Fibroblast of skin of right quadriceps (primary cell): ENCODE data around the gene FGF8.

ENCODE experiments used
- DNase-seq: peaks from one replicate; pipeline ENCODE4 v3.0.0-alpha.2; 2013

The FGF8 gene

DNA sequence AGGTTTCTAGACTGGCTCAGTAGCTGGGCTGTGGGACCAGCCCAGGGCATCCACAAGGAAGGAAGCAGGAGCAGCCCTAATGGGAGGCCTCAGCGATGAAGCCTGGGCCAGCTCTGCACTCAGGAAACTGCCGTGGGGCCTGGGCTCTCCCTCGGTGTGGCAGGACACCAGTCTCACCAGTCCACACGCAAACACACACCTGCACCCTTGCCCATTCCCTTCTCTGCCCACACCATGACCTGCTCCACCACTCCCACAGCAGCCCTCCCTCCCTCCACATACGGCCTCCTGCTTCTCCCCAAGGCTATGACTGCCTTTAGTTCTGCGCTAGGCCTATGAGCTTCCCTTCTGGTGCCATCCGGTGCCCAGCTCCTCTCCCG, 7.1 kb downstream of the FGF8 start:
- DNase-seq = no peak

DNA sequence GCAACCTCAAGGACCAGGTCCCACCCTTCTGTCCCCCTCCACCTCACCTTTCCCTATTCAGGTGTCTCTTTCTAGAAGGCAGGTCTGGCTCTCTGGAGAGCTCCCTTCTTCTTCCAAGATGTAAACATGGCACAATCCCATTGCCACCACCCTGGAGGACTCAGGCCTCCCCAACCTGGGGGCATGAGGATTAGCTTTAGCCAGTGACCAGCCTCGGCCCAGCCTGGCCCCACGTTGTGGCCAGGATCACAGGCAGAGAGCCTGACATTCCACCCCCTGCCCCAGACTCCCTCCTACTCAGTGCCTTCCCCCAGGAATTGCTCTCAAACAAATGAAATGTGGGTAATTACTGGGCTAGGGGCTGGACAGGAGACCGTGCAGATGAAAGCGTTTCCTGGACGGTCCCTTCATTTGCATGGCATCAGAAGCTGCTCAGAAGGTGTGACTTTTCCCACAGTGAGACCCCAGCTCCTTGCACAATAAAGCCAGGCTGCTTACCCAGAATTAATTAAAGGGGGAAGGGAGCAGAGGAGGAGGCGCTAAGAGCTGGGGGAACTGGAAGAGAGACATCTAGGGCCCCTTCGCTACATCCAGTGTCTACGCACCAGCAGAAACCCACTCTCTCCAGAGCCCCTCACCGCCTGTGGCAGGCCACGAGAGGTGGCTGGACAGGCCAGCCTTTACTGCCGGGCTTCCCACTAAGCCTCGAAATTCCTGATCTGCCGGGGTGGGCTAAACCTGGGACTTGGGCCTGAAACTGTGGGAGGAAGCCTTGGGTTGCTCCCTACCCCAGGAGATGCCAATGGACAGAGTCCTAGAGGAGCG, 7.7 kb downstream of the FGF8 start:
- no peak for DNase-seq

DNA sequence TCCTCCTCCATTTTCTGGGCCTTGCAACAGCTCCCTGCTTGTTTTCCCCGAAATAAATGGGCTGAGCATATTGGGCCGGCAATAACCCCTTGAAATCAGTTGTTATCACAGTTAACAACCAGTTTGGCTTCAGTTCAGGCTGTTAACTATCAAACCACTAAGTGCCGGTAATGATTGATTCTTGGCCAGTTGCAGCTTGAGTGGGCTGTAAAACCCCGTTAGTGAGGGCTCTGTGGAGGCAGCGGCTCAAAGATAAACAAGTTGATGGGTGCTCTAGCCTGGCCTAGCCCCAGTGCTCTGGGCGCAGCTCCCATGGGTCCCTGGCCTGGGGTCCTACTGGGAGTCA, 8.3 kb downstream of the FGF8 start:
- no peak for DNase-seq

DNA sequence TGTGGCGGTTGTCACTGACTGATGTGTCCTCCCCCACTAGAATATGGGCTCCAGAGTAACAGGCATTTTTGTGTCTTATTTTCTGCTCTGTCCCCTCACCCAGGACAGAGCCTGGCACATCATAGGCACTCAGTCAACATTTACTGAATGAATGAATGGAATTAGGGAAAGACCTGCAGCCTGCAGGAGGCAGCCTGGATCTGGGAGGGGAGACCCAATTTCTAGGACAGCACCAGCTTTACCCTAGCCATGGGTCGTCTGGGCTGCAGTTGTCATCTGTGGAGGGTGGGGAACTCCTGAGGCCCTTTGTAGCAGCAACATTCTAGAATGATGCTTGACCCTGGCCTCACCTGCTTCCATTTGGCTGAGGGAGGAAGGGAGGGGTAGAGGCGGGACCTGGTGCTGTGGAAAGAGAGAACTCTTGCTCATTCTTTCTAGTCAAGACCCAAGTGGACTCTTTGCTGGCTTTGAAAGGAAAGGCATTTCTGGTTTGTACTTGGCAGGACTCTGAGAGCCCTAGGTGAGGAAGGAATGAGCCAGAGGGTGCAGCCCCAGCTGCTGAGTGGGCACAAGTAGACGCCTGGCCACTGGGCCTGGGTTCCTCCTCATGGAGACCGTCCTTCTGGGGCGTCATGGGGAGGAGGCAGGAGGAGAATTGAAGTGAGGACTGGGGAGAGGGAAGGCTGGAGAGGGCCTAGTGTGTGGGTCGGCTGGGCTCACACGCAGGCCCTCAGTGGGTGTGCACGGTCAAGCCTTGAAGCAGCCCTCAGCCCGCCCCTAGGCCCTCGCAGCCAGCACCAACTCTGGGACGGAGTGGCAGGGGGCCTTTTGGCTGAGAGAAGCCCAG, 8.9 kb downstream of the FGF8 start:
- DNase-seq = no peak

DNA sequence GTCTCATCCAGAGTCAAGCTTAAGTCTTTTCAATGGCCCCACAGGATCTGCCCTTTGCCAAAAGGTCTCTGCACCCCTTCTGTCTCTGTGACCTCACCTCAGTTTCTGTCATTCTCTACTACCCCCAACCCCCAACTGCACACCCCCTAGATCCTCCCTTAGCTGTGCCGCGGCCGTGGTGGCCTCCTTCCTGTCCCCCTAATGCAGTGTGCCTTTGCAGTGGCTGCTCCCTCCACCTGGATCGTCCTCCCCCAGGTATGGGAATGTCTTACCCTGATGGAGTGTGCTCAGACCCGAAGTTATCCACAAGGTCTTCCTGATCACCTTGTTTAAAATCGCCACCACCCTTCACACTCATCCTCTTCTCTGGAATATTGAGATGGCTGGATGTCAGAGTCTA, 9.6 kb downstream of the FGF8 start:
- no peak for DNase-seq

DNA sequence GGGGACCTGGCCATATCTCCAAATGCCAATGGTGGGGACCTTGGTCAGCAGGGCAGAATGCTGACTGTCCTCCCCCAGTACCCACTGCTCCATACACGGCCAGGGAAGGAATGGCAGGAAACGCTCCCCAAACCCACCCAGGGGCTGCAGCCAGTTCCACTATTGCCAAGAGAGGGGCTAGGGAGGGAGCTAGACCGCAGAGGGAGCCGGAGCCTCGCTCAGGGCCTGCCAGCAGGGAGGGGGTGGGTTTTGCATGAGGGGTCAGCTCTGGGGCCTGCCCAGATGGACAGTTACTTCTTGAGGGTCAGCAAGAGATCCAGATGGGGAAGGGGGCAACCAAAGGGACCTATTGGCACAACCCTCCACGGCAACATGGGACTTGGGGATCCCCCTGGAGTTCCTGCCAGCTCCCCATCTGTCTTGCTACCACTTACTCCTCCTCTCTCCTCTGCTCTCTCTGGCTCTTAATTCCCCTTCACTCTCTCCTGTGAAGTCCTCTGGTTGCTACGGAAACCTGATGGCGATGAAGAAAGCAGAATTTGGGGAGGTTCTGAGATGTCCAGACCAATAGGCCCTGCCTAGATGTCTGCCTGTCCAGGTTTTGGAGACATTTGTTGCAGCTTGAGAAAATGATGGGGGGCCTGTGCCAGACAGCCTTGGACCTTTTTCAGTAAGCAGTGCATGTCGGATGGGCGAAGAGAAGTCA, 12.6 kb downstream of the FGF8 start:
- no peak for DNase-seq

DNA sequence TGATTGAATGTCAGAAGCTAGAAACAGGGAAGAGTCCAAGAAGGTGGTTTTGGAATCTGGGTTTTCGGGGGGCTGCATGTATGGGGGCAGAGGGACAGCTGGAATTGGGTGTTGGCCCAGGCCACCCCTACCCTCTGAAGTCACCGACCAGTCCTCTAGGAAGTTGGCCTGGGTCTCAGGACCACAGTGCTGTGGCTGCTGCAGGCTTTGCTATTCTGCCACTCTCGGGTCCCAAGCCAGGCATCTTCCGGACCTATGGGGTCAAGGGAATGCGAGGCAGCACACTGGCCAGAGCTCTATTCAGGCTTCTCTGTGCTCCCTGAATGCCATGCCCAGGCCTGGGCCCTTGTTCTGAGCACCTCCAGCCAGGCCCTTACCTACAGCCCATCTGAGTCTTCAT, 13.2 kb downstream of the FGF8 start:
- no peak for DNase-seq

DNA sequence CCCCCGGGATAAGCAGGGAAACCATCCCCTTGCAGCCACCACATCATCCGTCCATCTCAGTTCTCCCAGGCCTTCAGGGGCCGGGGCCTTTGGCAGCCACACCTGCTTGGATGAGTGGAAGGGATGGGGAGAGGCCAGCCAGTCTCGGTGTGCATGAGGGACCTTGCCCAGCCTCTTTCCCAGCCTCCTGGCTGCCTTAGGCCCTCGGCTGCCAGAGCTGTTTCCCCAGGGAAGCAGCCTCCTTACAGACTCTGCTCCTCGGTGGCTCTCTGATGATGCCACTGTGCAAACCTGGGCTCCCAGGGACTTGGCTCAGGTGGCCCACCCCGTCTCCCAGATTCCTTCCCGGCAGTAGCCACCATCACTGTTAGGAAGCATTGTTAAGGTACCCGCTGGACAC, 14.7 kb downstream of the FGF8 start:
- DNase-seq = no peak

DNA sequence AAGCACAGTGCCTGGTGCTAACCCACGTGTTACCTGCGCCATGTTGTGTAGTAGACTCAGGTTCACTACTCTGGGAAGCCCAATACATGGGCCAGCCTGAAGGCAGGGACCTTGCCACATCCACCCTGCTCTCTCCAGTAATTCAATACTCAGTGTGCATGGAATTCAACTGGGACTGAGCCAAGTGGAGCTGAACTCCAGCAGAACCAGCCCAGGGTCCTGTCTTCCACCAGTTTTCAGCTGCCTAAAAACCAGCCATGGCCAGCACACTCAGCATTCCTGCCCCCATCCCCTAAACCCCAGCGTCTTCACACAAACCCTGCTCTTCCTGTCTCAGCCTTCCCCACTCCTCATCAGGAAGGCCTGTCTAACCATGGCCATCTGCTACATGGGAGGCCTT, 15.4 kb downstream of the FGF8 start:
- DNase-seq = no peak

DNA sequence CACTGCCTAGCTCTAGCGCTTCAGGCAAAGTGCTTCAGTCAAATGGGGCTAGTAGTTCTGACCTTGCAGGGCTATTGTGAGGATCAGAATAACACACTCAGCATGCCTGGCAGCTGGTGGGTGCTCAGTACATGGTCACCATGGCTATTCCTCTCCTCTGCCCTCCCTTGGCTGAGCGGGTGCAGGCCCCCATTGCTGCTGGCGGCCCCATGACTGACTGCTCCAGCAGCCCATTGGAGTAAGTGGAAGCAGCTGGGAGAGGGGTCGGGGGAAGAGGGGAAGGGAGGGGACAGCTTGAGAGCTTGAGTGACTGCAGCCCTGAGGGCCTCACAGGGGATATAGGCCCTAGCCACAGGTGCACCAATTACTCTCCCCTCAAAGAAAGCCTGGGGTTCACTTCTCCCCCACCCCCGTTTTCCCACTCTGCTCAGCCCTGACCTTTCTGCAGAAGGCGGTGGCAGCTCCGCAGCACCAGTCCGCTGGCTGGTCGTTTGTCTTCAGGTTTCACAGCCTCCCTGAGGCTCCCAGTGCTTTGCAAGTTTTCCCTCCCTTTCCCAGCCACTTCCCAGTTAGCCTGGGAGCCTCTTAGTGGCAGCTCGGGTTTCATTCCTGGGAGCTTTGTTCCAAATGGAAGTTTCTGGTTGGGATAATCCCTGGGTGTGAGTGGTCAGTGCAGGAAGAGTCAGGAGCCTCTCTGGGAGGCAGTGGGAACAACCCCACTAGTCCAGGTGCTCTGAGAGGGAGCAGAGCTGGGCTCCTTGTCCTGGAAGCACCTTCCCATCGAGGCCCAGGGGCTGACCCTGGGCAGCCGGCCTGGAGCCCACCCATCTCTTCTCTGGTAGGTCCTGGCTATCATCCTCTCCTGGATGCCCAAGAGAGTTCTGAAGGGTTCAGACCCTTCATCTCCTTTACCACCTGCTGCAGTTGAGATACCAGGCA, 16.3 kb downstream of the FGF8 start:
- no peak for DNase-seq

DNA sequence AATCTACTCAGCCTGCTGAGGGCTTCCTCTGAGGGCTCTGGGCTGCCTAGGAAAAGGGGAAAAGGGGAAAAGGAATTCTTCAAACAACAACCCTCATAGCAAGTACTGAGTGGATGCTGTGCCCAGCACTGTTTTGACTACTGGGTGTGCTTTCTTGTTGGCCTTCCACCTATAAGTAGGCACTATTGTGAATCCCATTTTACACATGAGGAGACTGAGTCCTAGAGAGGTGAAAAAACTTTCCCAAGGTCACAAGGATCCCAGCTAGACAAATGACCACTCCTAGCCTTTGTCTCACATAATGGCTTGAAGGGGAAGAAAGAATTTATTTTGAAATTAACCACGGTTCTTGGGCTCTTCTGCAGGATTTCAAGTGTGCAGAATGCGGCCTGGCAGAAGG, 17.1 kb downstream of the FGF8 start:
- DNase-seq = no peak

DNA sequence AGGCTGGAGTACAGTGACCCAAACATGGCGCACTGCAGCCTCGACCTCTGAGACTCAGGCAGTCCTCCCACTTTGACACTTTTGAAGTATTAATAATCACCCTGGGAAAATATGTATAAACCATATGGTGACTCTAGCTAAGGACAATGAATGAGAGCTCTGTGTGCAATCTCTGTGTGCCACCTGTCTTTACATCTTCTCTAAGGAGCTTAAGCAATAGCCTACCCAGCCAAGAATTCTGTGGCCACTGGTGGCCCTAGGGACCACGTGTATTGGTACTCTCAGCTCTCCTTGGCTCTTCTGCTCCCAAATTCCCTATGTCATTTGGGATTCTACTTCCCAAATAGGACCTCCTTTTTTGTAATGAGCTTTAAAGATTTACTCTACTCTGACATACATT, 23.7 kb downstream of the FGF8 start:
- DNase-seq = no peak

DNA sequence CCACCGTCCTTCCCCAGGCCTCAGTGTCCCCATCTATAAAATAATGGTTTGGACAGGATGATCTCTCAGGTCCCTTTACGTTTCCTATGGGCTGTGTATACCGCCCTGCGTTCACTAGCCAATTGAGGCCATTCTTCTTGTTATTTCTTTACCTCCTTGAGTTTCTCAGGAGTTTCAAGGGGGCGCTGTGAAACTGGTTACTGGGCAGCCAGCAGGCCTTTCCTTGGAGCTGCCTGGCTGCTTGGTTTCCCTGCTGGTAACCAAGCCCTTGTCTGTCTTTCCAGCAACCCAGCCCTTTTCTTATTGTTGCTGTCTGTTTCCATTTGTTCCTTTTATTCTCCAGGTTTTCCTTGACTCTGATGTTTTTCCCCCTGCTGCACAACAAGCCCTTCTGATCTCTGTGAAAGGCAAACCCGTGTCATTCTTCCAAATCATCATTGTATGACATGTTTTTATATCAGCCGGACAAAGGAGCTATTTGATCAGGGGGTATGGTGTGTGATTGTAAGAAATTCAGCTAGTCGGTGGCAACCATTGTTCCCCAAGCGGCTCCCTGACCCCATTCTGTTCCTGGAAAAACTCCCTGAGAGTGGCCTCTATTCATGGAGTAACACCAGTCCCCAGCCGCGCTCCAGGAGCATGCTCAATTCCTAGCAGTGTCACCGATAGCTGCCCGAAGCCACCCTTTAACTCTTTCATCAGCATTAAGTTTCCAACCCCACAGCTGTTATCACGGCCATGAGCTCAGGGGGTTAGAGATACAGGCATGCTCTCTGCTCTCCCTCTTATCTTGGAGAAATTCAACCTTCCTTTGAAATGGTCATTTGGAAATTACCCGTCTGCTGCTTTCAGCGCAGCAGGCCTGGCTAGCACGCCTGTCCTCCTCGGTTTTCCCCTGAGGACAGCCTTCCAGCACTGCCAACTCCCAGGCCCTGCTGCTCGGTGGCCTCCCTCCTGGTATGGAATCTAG, 26.6 kb downstream of the FGF8 start:
- no peak for DNase-seq

DNA sequence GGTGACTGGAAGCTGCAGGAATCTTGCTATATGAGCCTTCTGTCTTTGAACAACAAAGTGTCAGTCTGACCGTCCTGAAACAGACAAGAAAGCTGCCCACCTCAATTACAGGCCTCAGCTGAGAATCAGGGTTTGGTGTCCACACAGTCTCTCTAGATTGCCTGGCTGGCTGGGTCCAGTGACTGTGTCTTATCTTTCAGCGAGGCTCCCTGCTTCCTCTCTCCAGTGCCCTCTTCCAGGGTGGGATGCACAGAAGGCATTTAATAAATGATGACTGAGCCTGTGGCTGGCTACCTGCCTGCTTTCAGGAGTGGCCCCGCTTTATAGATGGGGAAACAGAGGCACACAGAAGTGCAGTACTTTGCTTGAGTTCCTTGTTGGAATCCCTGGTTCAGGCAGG, 27.4 kb downstream of the FGF8 start:
- no peak for DNase-seq

DNA sequence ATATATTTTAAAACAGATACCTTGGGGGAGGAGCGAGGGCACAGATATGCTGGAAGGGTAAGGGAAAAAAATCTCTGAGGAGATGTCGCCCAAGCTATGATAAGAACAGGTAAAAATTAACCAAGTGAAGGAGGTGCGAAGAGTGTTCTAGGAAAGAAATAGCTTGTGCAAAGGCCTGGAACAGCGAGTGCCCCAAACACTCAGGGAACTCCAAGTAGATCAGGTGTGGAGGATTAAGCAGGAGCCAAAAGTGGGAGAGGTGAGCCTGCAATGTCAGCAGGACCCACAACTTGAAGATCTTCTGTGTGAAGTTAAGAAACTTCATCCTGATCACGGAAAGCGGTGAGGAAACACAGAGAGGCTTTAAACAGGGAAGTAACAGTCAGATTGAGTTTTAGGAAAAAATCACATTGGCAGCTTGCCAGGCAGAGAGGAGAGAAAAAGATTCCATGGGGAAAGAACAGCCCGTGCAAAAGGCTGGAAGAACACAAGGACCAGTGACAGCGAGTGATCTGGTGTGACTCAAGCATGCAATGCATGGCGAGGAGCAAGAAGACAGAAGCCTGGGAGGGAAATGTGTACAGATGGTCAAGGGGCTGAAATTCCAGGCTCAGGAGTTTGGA, 30.7 kb downstream of the FGF8 start:
- DNase-seq = no peak

DNA sequence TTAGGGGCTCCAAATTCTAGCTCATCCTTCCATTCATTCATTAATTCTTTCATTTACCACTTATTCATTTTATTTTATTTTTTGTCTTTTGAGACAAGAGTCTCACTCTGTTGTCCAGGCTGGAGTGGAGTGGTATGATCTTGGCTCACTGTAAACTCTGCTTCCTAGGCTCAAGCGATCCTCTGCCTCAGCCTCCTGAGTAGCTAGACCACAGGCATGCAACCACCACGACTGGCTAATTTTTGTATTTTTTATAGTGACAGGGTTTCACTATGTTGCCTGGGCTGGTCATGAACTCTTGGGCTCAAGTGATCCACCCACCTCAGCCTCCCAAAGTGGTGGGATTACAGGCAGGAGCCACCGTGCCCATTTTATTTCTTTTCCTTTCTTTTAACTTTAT, 31.6 kb downstream of the FGF8 start:
- no peak for DNase-seq

DNA sequence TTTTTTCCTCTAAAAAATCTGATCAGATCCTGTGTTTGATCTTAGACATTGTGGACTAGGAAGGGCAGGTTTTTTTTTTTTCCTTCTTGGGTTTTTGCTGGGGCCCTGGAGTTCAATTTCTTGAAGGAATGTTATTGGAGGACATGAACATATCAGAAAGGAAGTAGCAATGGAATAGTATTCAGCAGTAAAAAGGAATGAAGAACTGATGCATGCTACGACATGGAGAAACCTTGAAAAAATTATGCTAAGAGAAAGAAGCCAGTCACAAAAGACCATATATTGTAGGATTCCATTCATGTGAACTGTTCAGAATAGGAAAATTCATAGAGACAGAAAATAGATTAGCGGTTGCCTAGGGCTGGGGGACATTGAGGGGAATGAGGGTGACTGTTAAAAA, 34.0 kb downstream of the FGF8 start:
- DNase-seq = no peak

DNA sequence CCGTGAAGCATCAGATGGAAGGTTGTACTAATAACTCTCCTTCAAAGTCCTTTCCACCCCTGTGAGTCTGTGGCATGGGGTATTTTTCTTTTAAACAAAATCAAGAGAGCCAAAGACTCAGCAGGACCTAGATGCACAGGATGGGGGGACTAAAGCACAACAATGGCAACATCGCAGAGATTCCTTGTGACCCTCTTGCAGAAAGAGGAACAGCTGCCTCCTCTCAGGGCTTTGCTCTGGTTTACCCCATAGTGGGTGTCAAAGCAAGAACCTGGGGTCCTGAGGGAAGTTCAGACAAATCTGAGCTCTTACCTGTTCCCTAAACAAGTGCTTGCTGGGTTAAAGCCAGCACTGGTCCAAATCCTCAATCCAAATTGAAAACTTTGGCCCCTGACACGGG, 39.2 kb downstream of the FGF8 start:
- DNase-seq = no peak

DNA sequence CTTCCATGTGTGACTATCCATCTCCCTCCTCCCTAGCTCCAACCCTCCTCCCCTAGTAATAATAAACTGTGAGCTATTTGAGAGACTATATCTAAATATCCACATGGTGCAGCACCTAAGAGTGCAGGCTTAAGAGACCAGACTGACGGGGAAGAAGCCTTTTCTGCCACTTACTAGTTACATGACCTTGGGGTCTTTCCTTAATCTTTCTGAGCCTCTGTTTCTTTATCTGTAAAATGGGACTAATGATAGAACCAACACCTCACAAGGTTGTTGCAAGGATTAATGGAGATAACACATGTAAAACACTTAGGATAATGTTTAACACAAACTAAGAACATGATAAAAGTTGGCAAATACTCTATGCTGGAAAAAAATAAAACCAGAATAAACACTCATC, 43.8 kb downstream of the FGF8 start:
- DNase-seq = no peak

DNA sequence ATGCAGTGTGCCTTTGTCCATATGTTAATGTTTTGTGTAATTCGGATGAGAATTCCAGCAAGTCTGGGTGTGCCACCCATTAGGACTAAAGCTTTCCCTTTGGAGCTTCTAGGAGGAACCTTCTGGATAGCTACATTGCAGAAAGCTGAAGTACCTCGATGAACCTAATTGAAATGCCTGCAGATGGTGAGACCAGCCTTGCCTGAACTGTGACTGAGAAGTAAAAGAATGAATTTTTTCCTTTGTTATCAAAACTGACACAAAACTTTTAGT, 49.9 kb downstream of the FGF8 start:
- DNase-seq = no peak
